HepG2 (cell line): ENCODE data around the gene PIGBOS1. TPM values are rescaled to one million over a fixed set of nuclear protein-coding genes. Genes with fewer than 3 reads are reported as not detected.

ENCODE experiments used
- ATAC-seq: fragments of 200-7000 bp; cut with Tn5 transposase; 3 replicates; pipeline ENCODE4 v1.9.1; 2020; ENCODE audit warnings: mild to moderate bottlenecking, moderate library complexity
- BruUV-seq: library from RNA; stranded (reverse); fragments of 400-500 nt; replicated peaks from 2 replicates; lab custom pipeline; 2021; lab: Mats Ljungman, UMichigan
- CTCF ChIA-PET: fragments of 300-600 bp; formaldehyde crosslinking; extraction: SDS; loops from one replicate; lab custom pipeline; 2021; ENCODE audit warnings: low total read pairs, inconsistent platforms, low intra/inter-chr PET ratio; lab: Yijun Ruan, JAX
- POLR2A ChIA-PET: fragments of 350-600 bp; sonication (Branson Sonifier 250); formaldehyde crosslinking; loops from one replicate; lab custom pipeline; 2020; ENCODE audit warnings: antibody characterized with exemption, inconsistent platforms; lab: Yijun Ruan, JAX
- DNase-seq: peaks from one replicate; pipeline ENCODE4 v3.0.0-alpha.2; 2015; ENCODE audit warnings: low spot score
- FAIRE-seq: peaks from 3 replicates; lab custom pipeline; 2011; peaks lifted over from hg19 to GRCh38; lab: Jason Lieb, UNC
- H2AFZ ChIP-seq: one replicate; pipeline ENCODE4 v1.6.1; 2011; ENCODE audit warnings: low read length, inconsistent platforms
- H3K27ac ChIP-seq: fragments of 300-600 bp; 3 replicates; pipeline ENCODE4 v1.8.0; 2011; ENCODE audit warnings: mixed run types, mild to moderate bottlenecking, mixed read lengths, low read length, inconsistent platforms; ENCODE audit not compliant: insufficient read depth; ENCODE audit errors: extremely low read length
- H3K27me3 ChIP-seq, 2 experiments: fragments of 200-600 bp in 1 of 2; 2 replicates in 1 of 2; 3 replicates in 1 of 2; pipeline versions ENCODE4 v1.6.0 to v1.8.0; 2011; ENCODE audit warnings: low read length in 2 of 2, mild to moderate bottlenecking in 2 of 2, moderate library complexity in 2 of 2, inconsistent platforms in 1 of 2; ENCODE audit not compliant: insufficient read depth in 2 of 2, control insufficient read depth in 1 of 2
- H3K36me3 ChIP-seq, 2 experiments: fragments of 200-600 bp in 1 of 2; replicated peaks in 1 of 2; 2 replicates in 1 of 2; 3 replicates in 1 of 2; pipeline versions ENCODE4 v1.5.1 to v1.8.0; 2011; ENCODE audit warnings: low read length in 2 of 2, inconsistent platforms in 1 of 2; ENCODE audit not compliant: insufficient read depth in 2 of 2, control insufficient read depth in 1 of 2
- H3K4me1 ChIP-seq: 2 replicates; pipeline ENCODE4 v1.5.1; 2012; ENCODE audit warnings: low read length, inconsistent platforms; ENCODE audit not compliant: insufficient read depth
- H3K4me2 ChIP-seq: 2 replicates; pipeline ENCODE4 v1.6.0; 2011; ENCODE audit warnings: low read depth, low read length, inconsistent platforms
- H3K4me3 ChIP-seq, 3 experiments: fragments of 200-600 bp in 1 of 3; sonication (generic), shearing (Covaris generic) in 1 of 3; replicated peaks in 1 of 3; 2 replicates each; pipeline ENCODE4 v1.5.1; 2011 to 2016; ENCODE audit warnings: low read length in 3 of 3, inconsistent platforms in 2 of 3, low read depth in 2 of 3, mild to moderate bottlenecking in 2 of 3, control low read depth in 1 of 3, mixed read lengths in 1 of 3; ENCODE audit not compliant: insufficient read depth in 1 of 3
- H3K79me2 ChIP-seq: one replicate; pipeline ENCODE4 v1.6.1; 2011; ENCODE audit warnings: low read length, inconsistent platforms; ENCODE audit not compliant: insufficient read depth
- H3K9ac ChIP-seq: 2 replicates; pipeline ENCODE4 v1.6.0; 2011; ENCODE audit warnings: mild to moderate bottlenecking, low read depth, low read length, inconsistent platforms; ENCODE audit not compliant: insufficient read depth
- H3K9me3 ChIP-seq: 2 replicates; pipeline ENCODE4 v1.5.1; 2012; ENCODE audit warnings: mild to moderate bottlenecking, low read length
- H4K20me1 ChIP-seq: 2 replicates; pipeline ENCODE4 v1.6.0; 2011; ENCODE audit warnings: inconsistent platforms, mild to moderate bottlenecking, low read length, moderate library complexity; ENCODE audit not compliant: insufficient read depth
- ATF1 ChIP-seq: IDR thresholded peaks from 2 replicates; pipeline ENCODE4 v1.6.1; 2016; ENCODE audit warnings: mild to moderate bottlenecking, control low read depth
- DNMT1 ChIP-seq: sonication (generic); formaldehyde crosslinking; IDR thresholded peaks from 2 replicates; pipeline ENCODE4 v1.5.1; 2020; ENCODE audit warnings: mild to moderate bottlenecking, missing genetic modification reagents
- KDM6A ChIP-seq: IDR thresholded peaks from 2 replicates; pipeline ENCODE4 v1.6.1; 2016; ENCODE audit warnings: low read depth
- MXD4 ChIP-seq: IDR thresholded peaks from 2 replicates; pipeline ENCODE4 v1.6.1; 2016; ENCODE audit warnings: mild to moderate bottlenecking, missing biosample characterization, missing genetic modification reagents
- NPAS2 ChIP-seq: sonication (generic); formaldehyde crosslinking; IDR thresholded peaks from 2 replicates; pipeline ENCODE4 v1.8.0; 2022; ENCODE audit warnings: mild to moderate bottlenecking, missing genetic modification reagents, borderline replicate concordance
- PAF1 ChIP-seq: IDR thresholded peaks from 2 replicates; pipeline ENCODE4 v1.6.1; 2016; ENCODE audit warnings: missing genetic modification reagents, missing compliant biosample characterization
- SUZ12 ChIP-seq: fragments of 150-350 bp; IDR thresholded peaks from 2 replicates; pipeline ENCODE4 v1.6.1; 2014; ENCODE audit warnings: low read depth, low read length
- ZBTB21 ChIP-seq: sonication (generic); formaldehyde crosslinking; IDR thresholded peaks from 2 replicates; pipeline ENCODE4 v1.4.0; 2020; ENCODE audit warnings: missing genetic modification reagents
- ZBTB42 ChIP-seq: sonication (generic); formaldehyde crosslinking; IDR thresholded peaks from 2 replicates; pipeline ENCODE4 v1.5.0; 2020; ENCODE audit warnings: mild to moderate bottlenecking, missing genetic modification reagents
- ZNF30 ChIP-seq: sonication (generic); formaldehyde crosslinking; IDR thresholded peaks from 2 replicates; pipeline ENCODE4 v1.5.0; 2020; ENCODE audit warnings: mild to moderate bottlenecking, missing genetic modification reagents
- ZSCAN25 ChIP-seq: sonication (generic); formaldehyde crosslinking; IDR thresholded peaks from 2 replicates; pipeline ENCODE4 v1.8.0; 2022; ENCODE audit warnings: mild to moderate bottlenecking, missing genetic modification reagents
- WGBS: methylation state at CpG from one replicate; pipeline ENCODE4 v1.1.6; 2017; ENCODE audit warnings: low lambda C conversion rate; 5-methylcytosine and 5-hydroxymethylcytosine counted together
- in situ Hi-C: cut with HindIII; loops from 2 replicates; pipeline ENCODE4 v1.10.0; 2017; ENCODE audit warnings: low pct_unique_long_range_greater_than_20kb; ENCODE audit not compliant: extremely low pct_ligation_motif_present
- intact Hi-C: fragments of 100-400 bp; cut with micrococcal nuclease; formaldehyde crosslinking; loops from one replicate; pipeline ENCODE4 v1.10.0; 2022; ENCODE audit not compliant: unreplicated experiment
- polyA plus RNA-seq, 8 experiments: library from polyadenylated mRNA; depleted of rRNA in 3 of 8; stranded (reverse) in 7 of 8; unstranded in 1 of 8; fragments of >200 nt; fragmentation: Illumina TruSeq in 4 of 8; extraction: Trizol in 4 of 8; gene quantifications; 2 replicates each; pipeline versions ENCODE4 v1.2.1 to v1.2.3, GENCODE V29; 2011 to 2016; ENCODE audit warnings: low read depth in 4 of 8, missing spikeins in 1 of 8, mixed read lengths in 1 of 8; ENCODE audit not compliant: insufficient read depth in 1 of 8
- total RNA-seq, 5 experiments: library from RNA; depleted of rRNA; stranded (reverse); fragments of >200 nt; fragmentation: Illumina TruSeq; extraction: Trizol; gene quantifications; 2 replicates each; pipeline ENCODE4 v1.2.3, GENCODE V29; 2016; ENCODE audit warnings: low read depth in 1 of 5
- TF ChIP-seq, protein P1 (sequence below): sonication (generic); formaldehyde crosslinking; IDR thresholded peaks from 2 replicates; pipeline ENCODE4 v1.4.0; 2020; ENCODE audit warnings: low read depth, mild to moderate bottlenecking, missing genetic modification reagents

The PIGBOS1 gene
- total and polyA plus RNA-seq, 2 of the 13 experiments (the other 11 are each of a cell fraction or from before 2014, with no cell fraction given) = 14.8 to 22.1 TPM

GRCh38 chr15:55353025-55353424 lies 34.1 kb upstream of the PIGBOS1 start:
- Histone ChIP-seq H3K27ac (no peak overlapping the region), H3K79me2 (no peaks in the 10 kb centered on the region), H3K4me2 (no peak overlapping the region), H3K4me1 (peaks cover under 1% of the 10 kb centered on the region; the same call in 1 of the 2 replicates), H3K9ac (no peak overlapping the region), H3K4me3 (no peak overlapping the region), H4K20me1 (no peaks in the 10 kb centered on the region), H3K9me3 (no peaks in the 10 kb centered on the region), H3K27me3 (no peaks in the 10 kb centered on the region), H2AFZ (no peak overlapping the region), H3K36me3 (peaks cover 0 to 8% of the 10 kb centered on the region in 2 experiments; a peak in 1 of 5 replicates)
- no peak for DNase-seq
- TF ChIP-seq SUZ12 = no peak
- no peak for TF ChIP-seq NPAS2 (CRISPR knock-in tag)
- no peak for TF ChIP-seq ATF1 (CRISPR knock-in tag)
- TF ChIP-seq ZNF30 (CRISPR knock-in tag) = no peak
- TF ChIP-seq PAF1 (CRISPR knock-in tag) = no peak
- no peak for TF ChIP-seq ZBTB21 (CRISPR knock-in tag)
- no peak for TF ChIP-seq MXD4 (CRISPR knock-in tag)
- TF ChIP-seq DNMT1 (CRISPR knock-in tag) = no peak
- TF ChIP-seq KDM6A (CRISPR knock-in tag) = no peak
- no peak for TF ChIP-seq ZSCAN25 (CRISPR knock-in tag)
- TF ChIP-seq ZBTB42 (CRISPR knock-in tag) = no peak
- TF ChIP-seq, protein P1, sequence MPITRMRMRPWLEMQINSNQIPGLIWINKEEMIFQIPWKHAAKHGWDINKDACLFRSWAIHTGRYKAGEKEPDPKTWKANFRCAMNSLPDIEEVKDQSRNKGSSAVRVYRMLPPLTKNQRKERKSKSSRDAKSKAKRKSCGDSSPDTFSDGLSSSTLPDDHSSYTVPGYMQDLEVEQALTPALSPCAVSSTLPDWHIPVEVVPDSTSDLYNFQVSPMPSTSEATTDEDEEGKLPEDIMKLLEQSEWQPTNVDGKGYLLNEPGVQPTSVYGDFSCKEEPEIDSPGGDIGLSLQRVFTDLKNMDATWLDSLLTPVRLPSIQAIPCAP (CRISPR knock-in tag) = no peak
- CTCF ChIA-PET = no interaction called here
- BruUV-seq = no TSS peak
- POLR2A ChIA-PET = no interaction called here
- FAIRE-seq = no peak
- no peak for ATAC-seq
- in situ Hi-C loops = no loop called here
- intact Hi-C loops = no loop called here
- WGBS = 96% methylated on average over 2 of the region's 2 CpGs
